Ammon's horn (tissue), 1 donor: ENCODE data around the gene ENDOD1.
A peak's percentile ranks its signal among the peaks of the same experiment; 100 is the strongest.

Source experiments
- DNase-seq: peaks from one replicate; pipeline ENCODE4 v3.0.0-alpha.2; 2016; ENCODE audit warnings: low spot score

The ENDOD1 gene

DNA sequence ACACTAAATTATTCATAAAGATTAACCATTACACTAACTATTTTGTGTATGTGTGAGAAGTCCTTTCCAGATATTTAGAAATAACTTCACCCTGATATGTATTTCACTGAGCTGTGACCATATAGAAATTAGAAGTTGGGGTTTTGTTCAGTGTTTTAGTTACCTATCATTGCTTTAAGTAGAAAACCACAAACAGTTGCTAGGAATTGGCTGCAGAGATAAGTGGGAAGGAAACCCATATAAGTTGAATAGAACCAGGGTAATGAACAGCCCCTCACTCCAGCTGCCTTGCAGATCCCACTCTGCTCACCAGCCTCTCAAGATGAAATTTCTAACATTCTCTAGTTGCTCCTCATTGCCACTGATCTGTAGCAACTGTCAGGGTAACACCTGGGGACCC is 12.7 kb upstream of the ENDOD1 start:
- no peak for DNase-seq

DNA sequence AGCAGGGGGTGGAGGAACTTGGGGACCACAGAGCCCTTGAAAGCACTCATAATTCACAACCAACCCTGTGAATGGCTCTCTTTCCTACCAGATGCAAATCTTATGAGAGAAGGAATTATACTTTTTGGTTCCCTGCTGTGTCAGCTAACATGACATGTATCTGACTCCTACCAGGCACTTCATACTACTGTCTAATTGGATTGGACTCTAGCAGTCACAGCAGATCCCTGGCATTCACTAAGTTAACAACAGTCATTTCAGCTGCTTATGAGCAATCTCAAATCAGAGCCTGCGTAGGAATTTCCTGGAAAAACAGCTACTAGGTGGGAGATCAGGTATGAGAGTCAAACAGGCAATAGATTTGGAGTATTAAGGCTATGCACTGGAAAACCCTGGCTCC is 11.1 kb upstream of the ENDOD1 start:
- no peak for DNase-seq

DNA sequence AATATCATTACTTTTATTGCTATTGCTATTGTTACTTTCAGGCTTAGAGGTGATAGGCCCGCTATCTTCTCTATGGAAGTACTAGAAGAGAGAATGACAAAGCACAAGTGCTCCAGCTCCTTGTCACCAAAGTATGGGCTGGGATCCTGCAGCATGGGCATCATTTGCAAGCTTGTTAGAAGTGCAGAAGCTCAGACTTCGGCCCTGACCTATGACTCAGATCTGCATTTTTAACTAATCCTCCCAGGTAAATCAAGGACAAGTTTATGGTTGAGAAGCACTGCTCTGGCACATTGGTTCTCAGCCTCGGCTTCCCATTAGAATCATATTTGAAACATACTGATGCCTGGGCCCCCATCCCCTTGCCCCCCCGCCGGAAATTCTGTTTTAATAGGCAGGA is 8.6 kb upstream of the ENDOD1 start:
- no peak for DNase-seq

DNA sequence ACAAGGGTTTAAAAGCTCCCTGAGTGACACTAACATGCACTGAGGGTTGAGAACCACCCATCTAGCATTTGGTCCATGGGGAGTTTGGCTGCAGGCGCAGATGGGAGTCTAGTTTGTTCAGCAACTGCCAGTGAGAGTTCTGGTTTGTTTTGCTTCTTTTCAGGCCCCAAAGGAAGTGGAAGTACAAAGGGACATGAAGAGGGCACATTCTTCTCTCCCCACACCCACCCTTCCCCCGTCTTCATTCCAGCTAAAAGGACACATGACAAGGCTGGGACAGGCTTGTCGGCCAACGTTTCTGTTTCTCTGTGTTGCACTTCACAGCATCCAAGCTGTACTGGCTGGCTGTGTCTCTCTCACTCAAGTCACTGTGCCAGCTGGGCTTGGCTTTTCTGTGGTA is 8.2 kb upstream of the ENDOD1 start:
- peak; percentile 90 for DNase-seq

DNA sequence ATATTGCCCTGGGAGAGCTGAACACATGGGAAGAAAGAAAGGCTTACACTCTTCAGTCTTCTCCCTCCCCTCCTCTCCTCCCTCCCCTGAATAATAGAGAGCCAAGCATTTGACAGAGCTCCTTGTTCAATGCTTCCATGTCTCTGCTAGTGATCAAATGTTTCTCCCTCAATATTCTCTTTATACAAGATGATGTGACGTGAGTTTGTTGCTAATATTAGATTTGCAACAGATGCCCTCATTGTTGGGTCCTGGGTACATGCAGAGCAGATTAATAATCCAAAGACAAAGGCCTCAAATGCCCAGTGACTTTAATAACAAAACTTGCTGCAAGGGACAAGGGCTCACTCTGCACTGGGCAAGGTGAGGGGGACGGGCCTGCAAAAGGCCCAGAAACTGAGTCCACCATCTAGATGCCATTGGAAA is 7.1 kb upstream of the ENDOD1 start:
- DNase-seq: peak; percentile 92

DNA sequence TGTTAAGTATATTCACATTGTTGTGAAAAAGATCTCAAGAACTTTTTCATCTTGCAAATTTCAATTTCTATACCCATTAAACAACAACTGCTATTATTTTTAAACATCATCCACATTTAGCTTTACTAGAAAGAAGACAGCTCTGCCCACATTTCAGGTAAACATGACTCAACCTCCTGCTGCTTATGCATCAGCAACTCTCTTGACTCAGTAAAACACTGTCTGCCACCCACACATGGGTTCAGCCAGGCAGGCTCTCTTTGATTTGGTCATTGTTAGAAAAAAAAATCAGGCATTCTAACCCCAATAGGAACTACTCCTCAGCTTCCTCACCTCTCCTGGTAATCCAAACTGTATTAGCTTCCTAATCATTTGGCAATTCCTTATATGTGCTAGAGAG is 5.1 kb upstream of the ENDOD1 start:
- DNase-seq: no peak

DNA sequence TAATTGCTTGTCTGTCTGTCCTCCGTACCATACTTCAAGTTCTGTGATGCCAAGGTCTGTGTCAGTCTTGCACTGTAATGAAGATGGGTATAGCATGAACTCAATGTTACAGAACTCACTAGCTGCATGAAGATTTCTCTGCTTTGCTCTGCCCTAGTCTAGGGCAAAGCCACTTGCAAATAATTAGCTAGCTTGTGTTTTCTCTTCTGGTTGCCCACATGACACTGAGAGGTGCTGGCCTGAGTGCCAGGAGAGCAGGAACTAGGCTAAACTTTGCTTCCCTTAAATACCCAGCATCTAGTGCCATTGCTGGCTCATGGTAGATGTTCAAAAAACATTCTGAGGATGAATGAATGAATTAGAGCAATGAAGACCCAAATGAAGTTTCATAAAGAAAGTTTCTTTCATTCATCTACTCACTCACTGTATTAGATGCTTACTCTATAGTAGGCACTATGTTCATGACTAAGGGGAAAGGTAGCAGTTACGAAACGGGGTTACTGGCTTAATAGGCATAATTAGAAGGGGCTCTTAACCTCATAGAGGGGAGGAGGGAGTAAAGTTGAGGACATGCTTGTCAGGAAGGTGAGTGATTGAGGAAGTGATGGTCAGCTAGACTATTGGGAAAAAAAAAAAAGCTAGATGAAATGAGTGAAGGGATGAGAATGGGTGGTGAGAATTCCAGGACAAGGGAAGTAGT is 4.4 kb upstream of the ENDOD1 start:
- no peak for DNase-seq

DNA sequence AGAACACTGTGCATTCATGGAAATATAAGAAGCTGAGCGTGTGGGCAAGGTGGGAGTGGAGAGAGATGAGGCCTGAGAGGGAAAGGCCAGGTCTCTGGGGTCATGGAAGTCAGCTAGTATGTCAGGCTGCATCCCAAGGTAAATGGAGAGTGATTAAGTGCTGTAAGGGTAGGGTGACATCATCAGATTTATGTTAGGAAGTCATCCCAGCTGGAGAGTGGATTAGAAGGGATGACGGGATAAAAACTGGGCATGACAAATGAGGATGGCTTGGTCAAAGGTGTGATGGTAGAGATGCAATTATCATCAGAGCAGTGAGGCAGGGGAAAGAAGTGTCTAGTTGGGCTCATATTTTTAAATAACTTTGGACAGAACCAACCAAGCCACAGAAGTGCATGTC is 3.5 kb upstream of the ENDOD1 start:
- DNase-seq: no peak

DNA sequence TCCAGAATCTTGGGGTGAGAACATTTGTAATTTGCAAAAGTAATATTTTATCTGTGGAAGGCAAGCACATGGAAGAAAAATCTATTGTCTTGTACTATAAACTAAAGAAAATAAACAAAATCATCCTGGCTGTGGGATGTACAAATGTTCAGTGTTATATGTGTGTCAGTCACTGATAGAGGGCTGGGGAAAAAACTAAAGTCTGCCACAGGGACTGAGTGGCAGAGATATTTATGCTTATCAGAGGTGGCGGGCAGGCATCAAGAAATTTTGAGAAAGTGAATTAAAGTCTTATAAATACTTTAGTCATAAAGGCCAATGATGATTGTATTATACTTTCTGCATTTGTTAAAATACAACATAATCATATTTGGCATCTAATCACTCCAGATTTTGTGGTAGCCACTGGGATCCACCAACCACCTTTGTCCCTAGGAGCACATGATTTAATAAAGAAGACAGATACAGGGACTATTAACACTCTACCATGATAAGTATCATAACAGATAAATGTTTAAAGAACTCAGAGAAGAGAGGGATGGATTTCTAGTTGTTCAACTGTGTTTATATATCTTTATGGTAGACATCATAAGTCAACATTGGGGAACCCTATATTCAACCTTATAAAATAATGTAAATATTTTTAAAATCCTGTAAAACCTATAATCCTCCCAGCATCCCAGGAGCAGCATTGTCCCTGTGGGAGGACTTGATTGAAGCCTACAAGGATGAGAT is 2.6 kb upstream of the ENDOD1 start:
- DNase-seq: no peak

DNA sequence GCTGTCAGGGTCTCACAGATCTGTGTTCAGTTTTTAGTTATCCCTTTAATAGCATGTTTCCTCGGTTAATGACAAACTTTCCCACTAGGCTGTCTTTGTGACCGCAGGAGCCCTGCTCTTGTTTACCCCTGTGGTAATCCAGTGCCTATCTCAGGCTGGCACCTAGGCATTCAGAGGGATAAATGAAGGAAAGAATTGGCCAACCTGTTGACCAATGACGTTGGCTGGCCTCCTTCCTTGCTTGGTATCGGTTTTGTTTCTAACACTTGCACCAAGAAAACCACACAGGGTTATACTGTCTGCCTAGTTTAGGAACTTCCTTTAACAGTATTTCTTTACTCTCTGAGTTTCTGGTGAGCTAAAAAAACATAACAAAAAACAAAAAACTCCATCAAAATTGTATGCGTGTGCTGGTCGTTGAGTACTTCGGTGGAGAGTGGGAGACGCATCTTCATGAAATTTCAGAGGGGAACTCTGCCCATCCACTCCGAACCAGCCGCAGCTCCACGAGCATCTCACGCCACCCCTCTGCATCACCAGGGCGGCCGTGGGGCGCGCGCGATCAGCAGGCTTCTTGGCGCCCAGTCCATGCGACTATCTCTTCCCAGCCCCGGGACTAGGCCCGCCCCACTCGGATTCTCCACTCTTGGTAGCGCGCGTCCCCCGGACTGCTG is 563 bp upstream of the ENDOD1 start:
- no peak for DNase-seq

DNA sequence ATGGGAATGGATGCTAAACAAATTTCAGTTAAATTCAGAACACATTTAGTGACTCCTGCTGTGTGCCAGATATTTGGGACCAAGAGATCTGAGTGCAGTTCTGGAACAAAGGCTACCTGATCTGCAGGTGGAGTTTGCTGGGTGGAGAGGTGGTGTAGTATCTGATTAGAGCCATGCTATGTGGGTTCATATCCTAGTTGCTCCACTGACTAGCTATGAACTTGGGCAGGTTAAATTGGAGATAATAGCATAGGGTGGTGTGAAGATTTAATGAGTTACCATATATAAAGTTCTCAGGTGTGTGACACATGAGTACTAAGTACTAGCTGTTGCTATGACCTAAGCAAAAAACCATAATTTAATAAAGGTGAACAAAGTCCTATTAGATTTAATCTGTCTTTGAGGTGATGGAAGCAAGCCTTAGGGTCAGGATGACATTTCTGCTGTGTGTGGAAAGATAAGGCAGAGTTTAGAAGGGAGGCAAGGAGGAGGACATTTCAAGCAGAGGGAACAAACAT is 2.1 kb downstream of the ENDOD1 start:
- no peak for DNase-seq

DNA sequence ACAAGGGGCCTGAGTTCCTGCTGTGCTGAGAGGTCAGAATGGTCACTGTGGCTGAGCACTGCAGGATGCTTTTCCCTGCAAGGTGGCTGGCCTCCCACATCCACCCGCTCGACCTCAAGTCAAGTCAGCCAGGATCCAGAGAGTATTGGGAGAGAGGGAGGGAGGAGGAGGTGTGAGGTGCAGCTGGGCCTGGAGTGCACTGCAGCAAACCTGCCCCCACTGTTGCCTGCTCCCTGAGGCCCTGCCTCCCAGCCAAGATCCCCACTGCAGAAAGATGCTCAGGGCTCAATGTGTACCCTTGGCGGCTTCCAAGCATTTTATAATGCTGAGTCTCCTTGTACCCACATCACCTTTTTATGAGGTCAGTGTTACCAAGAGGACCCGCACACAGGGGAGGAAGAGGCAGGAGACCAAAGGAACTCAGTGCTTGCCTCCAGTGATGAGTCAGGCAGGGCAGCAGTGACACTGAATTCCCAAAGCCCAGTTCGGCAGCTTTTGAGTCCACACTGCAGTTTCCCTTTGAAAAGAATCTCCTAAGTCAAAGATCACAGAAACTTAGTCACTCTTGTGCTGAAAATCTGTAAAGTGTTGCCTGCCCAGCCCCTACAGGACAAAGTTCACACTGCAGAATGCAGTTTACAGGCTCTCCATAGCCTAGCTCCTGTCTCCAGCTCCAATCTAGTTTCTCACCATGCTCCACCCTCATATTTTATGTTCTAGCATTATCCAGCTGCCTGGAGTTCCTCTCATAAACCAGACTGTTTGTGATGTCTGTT is 3.1 kb downstream of the ENDOD1 start:
- DNase-seq: no peak

DNA sequence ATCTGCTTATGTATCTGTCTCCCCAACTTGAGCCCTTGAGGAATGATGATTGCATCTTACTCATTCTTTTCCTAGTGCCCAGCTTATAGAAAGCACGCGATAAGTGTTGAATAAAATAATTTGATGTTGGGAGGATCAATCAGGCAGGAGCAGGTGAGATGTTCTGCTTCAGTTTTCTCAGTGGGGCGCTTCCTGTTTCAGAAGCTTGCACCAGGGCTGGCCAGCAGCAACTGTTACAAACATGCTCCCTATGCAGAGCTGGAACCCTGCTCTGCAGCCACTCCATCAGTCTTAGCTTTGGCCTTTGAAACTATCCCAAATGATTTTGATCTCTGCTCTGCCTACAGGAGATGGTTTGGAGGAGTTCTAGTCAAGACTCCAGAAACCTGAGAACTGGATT is 3.9 kb downstream of the ENDOD1 start:
- DNase-seq: no peak

DNA sequence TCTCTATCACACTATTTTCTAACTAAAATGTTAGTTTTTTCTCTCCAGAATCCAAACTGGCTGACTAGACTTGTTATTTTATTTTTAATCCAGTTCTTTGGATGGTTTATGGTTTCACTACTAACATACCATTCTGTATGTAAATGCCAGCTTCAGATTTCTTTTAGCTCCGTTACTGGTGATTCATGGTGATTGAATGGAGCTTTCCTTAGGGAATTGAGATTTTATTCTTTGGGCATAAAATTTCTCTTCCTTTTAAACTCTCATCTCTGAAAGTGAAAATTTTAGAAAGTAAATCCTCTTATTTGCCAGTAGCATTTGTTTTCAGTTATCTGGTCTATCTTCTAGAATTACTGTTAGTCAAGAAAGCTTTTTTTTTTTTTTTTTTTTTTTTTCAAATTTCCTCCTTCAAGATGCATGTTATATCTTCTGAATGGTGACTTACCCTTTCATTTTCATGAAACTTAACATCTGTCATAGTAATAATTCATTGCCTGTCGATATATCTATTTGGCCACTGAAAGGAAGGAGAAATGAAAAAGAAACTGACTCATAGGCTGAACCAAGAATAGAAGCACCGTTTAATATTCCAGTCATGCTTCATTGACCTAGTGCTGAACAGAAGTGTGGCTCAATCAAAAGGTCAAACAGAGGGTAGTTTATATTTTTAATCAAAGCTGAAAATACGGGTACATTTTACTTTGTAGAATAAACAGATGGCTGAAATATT is 6.4 kb downstream of the ENDOD1 start:
- no peak for DNase-seq

DNA sequence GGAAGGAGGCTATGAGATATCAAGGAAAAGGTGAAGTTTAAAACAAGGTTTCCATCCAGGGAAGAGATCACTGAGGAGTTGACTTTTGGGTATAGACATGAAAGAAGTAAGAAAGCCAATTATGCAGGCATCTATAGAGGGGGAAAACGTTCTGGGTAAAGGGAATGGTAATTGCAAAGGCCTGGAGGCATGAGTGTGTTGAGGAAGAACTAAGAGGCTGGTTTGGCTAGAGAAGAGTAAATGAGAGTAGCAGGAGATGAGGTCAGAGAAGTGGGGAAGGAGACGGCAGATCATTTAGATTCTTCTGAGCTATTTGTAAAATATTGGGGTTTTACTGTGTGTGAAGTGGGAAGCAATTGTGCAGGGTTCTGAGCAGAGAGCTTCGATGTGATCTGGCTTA is 7.6 kb downstream of the ENDOD1 start:
- DNase-seq: no peak

DNA sequence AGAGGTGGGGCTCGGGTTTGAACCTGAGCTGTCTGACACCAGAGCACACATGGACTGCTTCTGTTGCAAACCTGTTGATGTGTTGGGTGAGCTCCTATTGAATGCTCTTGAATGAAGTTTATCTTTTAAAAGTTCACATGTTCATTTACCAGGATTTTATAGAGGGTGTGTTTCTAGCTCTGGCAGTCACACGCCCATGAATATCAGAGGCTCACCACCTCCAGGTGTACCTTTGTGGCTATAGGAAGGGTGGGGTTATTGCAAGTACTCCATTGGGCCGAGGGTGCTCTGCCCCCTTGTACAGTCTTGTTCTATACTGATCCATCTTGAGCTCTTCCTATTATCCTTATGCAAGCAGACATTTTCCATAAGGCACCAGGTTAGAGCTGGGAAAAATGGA is 9.2 kb downstream of the ENDOD1 start:
- DNase-seq: no peak

DNA sequence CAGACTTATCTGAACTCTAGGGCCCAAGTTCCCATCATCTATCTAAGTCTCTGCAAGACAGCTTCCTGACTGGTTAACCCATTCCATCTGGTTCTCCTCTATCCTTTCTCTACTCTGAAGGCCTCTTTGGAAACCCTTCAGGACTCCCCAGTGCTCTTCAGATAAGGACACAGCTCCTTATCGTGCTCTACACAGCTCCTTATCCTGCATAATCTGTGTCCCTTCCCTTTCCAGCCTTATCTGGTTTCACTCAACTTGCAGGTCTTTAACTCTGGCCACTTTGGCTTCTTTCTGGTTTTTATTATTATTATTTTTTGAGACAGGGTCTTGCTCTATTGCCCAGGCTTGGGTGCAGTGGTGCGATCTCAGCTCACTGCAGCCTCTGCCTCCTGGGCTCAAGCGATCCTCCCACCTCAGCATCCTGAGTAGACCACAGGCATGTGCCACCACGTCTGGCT is 10.6 kb downstream of the ENDOD1 start:
- DNase-seq: no peak

DNA sequence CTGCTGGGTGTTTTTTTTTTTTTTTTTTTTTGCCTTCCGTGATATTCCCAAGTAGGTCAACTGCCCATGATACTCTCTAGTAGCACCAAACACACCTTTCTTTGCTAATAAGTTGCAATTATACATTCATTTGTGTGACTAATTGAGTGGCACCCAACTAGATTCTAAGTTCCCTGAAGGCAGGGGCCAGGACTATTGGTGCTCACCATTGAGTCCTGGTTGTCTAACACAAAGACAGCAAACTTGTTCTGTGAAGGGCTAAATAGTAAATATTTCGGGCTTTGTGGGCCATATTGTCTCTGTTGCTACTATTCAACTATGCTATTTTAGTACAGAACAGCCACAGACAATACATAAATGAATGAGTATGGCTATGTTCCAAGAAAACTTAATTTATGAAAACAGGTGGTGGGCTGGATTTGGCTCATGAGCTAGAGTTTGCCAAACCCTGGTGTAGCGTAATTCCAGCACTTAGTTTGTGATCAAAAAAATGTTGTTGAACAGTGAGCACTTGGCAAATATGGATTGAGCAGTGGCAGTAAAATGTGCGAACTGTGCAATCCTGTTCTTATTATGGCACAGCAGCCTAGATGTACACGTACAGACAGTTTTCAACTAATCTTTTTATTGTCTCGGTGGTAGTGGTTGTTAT is 11.3 kb downstream of the ENDOD1 start:
- peak; percentile 60 for DNase-seq

DNA sequence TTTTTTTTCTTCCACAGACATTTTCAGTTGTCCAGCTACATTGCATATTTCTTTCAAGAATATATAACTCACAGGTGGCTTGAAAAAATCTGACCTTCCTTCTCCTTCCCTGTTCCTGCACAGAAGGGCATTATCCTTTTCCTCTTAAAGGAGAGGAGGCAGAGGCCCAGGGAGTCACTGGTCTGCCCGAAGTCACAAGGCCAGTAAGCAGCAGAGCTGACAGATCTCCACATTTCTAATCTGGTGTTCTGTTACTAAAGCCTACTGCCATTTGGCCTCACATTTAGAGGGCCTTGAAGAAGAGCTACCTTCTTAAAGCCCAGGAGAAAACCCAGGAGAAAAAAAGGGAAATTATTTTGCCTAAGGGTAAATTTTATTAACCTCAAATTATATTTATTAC is 12.3 kb downstream of the ENDOD1 start:
- DNase-seq: no peak

DNA sequence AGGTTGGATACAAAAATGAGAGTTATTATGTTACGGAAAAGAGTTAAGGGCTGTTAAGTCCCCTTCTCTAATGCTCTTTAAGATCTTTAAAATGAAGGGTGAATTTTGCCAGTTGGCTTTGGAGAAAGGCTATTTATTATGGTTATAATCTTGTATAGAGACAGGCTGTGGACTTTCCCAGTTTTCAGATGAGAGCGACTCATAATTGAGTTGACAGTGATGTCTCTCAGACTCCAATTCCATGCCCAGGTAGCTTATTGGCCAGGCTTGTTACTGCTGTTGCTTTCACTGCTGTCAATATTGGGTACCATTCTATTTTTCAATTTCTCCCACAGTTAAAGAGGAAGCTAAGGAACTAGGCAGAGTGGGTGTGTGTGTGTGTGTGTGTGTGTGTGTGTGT is 13.1 kb downstream of the ENDOD1 start:
- no peak for DNase-seq

DNA sequence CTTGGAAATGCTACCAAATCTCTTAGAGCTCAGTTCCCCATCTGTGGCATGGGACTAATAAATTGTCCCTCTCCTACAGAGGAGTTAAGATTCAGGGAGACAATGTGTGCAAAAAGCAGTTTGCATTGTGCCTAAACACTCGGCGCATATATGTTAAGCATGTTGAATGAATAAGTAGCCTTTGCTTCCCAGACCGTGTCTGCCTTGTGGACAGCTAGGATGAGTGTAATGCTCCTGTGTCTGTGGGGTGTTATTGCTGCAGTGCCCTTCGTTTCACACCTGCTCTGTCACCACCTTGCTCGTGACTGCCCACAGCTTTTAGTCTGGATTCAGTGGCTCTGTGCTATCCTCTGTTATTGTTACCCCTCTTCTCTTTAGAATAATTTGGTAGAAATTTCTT is 14.1 kb downstream of the ENDOD1 start:
- DNase-seq: no peak
